HG02642 (cell line): Measurements from ENCODE around the gene LRTM2.

Experiments used
- ATAC-seq: cut with Tn5 transposase; IDR thresholded peaks from one replicate; pipeline ENCODE4 v1.9.1; 2021; ENCODE audit warnings: mild to moderate bottlenecking; ENCODE audit not compliant: unreplicated experiment, poor library complexity

The LRTM2 gene

DNA sequence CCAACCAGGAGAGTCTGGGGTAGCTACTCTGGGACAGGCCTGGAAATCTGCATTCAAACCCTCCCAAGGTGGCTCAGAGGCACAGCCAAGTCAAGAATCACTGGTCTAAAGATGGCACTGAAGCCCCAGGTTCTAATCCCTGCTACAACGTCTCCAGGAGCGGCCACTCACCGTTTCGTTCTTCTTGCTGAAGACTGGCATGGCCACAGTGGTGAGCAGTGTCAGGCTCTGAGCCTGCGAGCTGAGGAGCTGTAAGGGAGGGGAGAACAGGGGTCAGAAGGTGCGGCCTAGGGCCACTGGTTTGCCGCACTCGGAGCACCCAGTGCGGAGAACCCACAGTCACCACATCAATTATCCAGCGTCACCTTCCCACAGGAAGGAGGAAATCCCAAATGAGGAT is 59.3 kb downstream of the LRTM2 start:
- no peak for ATAC-seq

DNA sequence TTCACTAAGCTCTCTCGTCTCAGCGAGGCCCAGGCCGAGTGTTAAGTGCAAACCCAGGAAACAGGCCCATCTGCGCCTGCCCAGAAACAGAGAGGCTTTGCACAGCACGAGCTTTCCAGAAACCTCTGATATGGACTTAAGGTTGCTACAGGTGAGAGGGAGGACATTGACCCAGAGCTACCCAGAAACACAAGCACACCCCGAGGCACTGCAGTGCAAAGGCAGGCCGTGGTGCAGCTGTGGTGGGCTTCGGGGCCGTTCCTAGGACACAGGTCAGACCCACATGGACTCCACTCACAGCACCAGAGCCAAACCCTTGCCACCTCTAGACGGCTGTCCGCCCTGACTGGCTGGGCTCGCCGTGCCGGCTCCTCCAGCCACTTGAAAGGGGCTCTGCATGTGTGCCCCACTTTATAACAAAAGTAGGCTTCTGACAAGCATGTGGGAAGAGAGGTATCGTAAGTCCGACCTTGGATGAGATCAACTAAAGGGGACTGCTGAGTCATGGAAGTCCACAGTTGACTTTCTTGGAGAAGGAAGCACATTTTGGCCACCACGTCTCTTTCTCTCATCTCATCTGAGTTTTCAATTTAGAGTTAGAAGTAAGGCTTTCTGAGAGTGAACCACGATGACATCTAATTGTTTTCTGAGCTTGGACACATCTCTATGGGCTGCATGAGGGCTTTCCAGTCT is 59.9 kb downstream of the LRTM2 start:
- no peak for ATAC-seq

DNA sequence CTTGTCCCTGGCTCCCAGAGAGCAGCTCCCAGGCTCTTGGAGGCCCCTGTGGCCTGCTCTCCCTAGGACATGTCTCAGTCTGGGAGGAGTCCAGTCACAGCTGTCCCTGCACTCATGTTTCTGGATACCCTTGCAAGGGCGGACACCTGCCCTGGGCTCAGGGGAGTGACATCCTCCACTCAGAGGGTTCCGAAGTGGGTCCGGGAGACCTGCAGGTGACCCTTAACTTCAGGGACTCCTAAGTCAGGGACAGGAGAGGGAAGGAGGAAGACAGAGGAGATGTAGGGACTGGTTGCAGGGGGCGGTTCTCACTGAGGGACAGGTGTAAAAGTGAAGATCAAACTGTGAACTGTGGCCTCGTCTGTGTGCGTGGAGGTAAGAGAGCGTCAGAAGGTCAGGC is 60.5 kb downstream of the LRTM2 start:
- no peak for ATAC-seq

DNA sequence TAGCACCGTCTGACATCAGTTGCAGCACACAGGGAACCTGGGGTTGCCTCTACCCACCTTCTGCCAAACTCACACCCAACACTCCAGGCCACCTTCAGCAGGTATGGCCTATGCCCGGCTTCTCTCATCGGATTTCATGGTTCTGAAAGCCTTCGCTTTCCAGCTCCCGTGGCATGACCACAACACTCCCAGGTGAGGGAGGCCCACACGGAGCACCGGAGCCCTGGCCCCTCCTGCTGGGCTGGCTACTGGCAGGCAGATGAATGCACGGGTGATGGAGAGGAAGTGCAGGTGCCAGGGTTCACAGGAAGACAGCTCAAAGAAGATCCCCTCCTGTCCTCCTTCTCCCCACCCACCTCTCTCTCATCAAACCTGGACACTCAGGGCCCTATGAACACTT is 60.9 kb downstream of the LRTM2 start:
- no peak for ATAC-seq

DNA sequence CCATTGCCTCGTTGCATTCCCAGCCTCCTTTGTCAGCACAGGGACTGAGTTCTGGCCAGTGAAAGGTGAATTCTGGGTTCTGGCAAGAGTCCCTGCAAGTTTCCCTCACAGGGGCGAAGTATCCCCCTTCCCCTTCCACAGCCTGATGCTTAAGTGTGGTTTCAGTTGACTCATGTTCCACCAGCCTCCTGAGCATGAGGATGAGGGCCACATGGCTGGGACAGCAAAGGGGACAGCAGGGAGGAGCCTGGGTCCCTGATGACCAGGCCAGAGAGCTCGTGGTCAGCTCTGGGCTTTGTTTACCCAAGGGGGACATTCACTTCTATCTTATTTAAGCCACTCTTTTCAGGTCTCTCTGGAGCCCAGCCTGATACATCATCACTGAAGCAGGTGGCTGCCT is 61.6 kb downstream of the LRTM2 start:
- ATAC-seq: no peak

DNA sequence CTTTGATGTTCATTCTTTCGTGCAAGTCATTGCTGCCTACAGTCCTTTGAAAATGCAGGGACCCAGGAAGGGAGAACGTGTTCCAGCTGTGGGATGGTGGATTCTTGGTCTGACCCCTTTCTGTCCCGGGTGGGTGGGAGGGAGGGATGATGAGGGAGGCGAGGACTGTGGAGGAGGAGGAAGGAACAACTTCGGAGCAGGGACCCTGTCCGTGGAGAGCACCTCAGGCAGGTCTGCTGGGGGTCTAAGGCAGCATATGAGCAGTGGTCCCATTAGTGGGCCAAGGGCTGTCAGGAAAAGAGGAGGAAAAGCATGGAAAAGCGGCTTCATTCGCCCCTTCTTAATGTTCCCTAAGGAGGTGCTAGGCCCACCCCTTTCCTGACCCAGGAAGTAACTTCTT is 62.0 kb downstream of the LRTM2 start:
- no peak for ATAC-seq

DNA sequence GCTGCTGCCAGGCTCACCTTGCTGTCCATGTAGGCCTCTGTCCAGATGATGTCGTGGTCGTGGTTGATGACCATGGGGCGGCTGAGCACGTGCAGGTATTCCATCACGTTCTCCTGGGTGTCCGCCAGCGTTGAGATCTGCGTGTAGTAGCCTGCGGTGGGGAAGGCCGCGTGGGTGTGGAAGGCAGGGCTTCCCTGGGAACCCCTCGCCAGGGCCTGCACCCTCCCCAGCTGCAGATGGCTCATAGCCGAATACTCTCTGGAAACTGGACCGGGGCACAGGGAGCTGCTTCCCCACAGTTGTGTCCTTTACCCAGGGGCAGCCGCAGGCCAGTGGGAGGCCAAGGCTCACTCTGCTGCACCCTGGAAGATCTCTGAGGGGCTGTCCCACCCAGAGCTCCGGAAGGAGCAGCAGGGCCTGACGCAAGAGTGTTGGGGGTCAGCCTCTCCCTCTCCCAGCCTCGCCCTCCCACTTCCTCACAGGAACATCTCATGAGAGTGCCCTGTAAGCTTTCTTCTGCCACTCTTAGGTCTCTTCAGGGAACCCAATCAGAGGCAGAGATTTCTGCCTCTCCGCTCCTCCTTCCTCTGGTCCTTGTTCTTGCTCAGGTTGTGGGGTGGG is 62.6 kb downstream of the LRTM2 start:
- ATAC-seq: no peak

DNA sequence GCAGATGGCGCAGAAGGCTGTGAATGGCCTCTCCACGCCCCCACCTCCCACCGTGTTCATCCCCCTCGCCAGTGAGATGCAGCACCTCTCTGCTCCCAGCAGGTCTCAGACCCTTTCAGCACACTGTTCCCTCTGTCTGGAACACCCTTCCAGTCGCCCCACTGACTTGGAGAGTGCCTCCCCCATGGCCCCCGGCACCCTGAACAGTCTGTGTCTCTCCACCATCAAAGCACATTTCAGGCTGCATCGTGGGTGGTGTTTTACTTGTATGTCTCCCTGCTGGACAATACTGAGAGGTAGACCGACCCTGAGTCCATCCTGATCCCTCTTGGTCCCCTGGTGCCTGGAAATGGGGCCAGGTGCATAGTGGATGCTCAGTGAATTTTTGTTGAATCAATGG is 63.1 kb downstream of the LRTM2 start:
- ATAC-seq: no peak

DNA sequence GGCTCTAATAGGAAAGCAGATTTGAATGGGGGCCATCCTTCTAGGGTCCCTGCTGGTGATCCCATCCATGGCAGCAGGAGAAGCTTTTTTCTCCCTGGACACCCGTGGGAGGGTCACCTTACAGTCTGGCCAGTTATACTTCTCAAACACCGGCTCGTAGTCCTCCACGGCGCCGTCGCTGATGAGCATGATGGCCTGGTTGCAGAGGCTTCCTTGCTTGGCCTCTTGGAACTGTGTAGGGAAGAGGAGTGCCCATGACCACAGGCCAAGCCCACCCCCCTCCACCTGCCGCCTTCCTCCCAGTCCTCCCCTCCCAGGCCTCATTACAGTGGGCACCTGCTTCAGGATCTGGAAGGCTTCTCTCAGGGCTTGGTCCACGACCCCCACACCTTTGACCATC is 64.3 kb downstream of the LRTM2 start:
- ATAC-seq: no peak

DNA sequence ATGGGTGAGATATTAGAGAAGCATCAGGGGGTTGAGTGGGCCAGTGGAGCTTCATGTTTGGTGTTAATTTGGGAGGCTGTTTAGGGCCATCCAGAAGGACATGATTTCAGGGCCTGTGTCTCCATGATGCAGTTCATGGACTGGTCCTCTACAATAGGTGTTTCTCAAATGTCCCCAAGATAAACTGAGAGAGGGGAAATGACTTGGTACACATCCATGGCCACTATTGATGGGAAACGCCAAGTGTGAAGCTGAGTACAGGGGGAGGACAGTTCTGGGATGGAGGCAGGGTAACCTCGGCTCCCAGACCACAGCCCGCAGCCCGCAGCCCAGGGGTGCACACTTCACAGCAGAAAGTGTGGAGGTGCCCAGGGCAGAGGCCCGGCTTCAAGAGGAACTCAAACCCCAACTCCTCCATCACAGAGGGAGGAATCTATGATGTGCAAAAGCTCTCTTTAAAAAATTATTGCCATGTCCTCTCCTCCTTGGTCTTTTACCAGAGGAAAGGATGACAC is 64.8 kb downstream of the LRTM2 start:
- ATAC-seq: no peak

DNA sequence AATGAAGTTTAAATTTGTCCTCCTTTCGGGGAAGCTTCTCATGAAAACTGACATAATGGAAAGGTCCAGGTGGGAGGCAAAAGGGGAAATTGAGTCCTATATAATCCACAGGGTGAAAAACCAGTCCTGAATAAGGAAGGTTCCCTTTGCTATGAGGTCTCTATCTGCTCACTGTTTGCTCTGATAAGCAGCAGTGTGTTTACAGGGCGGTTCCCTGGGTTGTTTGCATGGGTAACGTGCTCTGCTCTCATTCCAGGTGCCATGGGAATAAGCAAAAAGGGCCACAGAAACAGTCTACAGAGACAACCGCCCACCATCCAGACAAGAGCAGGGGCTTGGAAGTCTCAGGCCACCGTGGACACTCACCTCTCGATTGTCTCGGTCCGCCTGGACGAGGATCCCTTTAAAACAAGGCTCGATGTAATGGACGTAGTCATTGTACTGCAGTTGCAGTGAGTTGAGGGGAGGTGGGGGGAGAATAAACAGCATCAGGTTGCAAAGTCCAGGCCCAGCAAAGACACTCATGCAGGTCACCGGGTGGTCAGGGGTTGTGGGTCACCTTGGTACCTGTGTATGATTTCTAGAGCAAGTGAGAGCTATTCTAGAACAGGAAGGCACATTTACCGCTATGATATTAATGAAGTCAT is 65.4 kb downstream of the LRTM2 start:
- ATAC-seq: no peak
